ENCODE data around the gene GPAT3.

GRCh38 chr4:83498187-83498586, 37.7 kb upstream of the GPAT3 start:
- TF ChIP-seq CTCF (conservative IDR thresholded peaks at IDR 0.05; ENCODE audit: low read depth, low read length) (no peak), EZH2phosphoT487 (IDR thresholded peaks at IDR 0.05; ENCODE audit: borderline replicate concordance, low read length) (no peak)

Measured in PC-3 (cell line).